GM21367 (cell line): Measurements from ENCODE around the gene MAP4K1.
"Not testable (repeated sequence)": the region's sequence is repeated elsewhere in the genome, so short reads cannot be mapped to it uniquely, and the experiment has no call there.

ENCODE experiments used
- ATAC-seq: cut with Tn5 transposase; IDR thresholded peaks from one replicate; pipeline ENCODE4 v1.9.1; 2021; ENCODE audit not compliant: unreplicated experiment

Gene MAP4K1

GRCh38 chr19:38653028-38653571 lies 35.3 kb upstream of the MAP4K1 start:
- no peak for ATAC-seq

DNA sequence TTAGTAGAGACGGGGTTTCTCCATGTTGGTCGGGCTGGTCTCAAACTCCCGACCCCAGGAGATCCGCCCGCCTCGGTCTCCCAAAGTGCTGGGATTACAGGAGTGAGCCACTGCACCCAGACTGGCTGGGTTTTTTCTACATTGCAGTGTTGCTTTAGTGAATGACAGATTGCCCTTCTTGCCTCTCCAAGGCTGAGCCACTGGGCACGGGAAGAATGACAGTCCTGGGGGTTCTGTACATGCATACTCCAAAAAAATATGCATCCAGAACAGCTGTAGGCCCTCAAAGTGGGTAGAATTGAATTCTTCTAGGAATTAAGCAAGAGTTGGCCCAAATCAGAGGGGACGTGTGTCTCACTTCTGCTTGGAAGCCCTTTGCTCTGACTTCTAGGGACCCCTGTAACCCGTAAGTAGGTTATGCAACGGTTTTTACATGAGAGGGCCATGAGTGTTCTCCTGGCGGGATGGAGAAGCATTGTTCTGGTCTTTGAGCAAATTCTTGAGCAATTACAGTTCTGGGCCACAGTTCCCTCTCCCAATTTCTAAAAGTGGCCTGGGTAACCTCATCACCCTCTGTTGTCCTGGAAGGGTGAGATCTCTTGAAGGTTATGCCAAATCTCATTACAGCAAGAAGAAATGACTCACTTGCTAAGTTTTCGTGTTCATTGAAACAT lies 33.3 kb upstream of the MAP4K1 start:
- no peak for ATAC-seq

DNA sequence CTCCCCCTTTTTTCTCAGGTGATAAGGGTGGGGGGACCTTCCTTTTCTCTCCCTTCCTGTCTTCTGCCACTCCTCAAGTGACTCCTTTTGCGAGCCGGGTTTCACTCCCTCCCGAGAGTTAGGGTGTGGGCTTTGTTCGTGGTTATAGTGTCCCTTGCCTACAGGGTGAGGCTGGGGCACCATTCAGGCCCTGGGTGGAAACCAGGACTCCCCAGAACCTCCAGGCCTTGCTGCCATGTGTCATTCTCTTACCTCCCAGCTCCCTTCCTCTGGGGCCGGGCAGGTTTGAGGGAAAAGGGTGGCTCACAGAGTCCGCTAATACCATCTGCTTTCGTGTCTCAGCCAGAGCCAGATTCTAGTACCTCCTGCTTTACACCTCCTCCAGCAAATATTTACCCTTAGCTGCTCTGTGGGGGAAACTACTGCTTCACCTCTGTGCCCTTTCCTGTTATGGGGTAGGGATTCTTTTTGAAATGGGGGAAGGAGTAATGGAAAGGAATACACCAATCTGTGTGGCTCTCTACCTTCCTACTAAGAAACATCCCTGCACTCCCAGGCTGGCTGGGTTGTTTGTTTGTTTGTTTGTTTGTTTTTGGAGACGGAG lies 32.5 kb upstream of the MAP4K1 start:
- ATAC-seq = no peak

GRCh38 chr19:38649305-38650171 lies 31.8 kb upstream of the MAP4K1 start:
- ATAC-seq = no peak

GRCh38 chr19:38648769-38649304 lies 31.1 kb upstream of the MAP4K1 start:
- ATAC-seq = no peak

DNA sequence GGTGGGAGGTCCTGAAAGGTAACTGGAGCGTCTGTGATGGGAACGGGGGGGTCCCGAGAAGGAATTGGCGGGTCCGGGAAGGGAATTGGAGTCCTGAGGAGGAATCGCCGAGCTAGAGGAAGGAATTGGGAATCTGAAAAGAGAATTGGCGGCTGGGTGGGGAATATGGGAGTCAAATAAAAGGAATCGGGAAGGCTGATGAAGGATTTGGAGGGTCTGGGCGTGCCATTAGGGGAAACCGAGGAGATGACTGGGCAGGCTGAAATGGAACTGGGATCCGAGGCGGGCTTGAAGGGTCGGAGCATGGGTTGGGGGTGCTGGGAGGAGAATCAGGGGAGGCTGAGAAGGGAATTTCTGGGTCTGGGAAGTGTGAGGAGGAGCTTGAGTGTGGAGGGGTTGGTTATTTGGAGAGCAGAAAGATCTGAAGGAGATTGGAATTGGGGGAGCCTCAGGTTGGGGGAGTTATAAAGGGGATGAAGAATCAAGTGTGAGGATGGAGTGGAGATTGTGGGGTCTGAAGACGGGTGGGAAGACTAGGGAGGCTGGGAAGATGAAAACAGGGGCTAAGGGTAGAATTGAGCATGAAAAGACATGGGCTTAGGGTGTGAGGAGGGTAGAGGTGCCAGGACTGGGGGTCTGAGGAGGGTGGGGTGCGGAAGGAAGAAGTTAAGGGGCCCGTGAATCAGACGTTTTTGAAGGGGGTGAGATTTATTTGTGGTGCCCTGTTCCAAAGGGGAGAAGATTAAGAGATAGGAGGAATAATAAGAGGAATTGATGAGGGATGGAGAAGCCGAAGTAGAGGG lies 30.4 kb upstream of the MAP4K1 start:
- no peak for ATAC-seq

GRCh38 chr19:38647368-38647965 lies 29.7 kb upstream of the MAP4K1 start, which contains the start of gene ACTN4:
TSS of gene ACTN4 (plus strand) at chr19:38647649. CDS start at chr19:38647746, 97 bp downstream.
- ATAC-seq = peak; percentile 75

DNA sequence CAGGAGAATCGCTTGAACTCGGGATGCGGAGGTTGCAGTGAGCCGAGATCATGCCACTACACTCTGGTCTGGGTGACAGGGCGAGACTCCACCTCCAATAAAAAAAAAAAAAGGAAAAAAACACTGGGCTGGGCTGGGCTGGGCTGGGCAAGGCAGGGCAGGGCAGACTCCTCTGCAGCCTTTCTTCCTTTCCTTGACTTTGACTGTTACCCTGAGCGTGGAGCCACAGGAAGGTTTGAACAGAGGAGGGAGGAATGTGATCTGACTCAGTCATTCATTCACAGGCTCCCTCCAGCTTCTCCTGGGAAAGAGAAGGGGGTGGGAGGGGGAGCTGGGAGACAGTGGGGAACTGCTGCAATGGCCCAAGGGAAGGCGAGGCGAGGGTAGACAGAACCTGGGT lies 27.0 kb upstream of the MAP4K1 start:
- no peak for ATAC-seq

- no peak for ATAC-seq
These were observed 24.4 kb upstream of the MAP4K1 start for GRCh38 chr19:38642176-38642575.

GRCh38 chr19:38640368-38640767 lies 22.6 kb upstream of the MAP4K1 start:
- ATAC-seq = no peak

DNA sequence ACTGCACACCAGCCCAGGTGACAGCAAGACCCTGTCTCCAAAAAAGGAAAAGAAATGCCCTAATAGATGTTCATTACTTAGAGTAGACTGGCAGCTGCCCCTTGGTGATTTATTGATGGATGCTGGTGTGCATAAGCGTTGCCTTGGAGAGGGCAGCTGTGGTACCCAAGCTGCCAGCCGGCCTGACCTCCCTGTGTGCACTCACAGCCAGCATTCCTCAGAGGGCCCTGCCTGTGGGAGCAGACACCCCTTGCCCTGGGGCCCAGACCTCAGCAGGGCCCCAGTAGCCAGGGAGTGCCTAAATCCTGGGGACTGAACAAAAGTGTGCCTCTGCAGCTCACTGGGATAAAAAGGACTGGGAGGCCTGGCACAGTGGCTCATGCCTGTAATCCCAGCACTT lies 21.9 kb upstream of the MAP4K1 start:
- ATAC-seq = no peak

GRCh38 chr19:38638461-38638860 lies 20.7 kb upstream of the MAP4K1 start:
- ATAC-seq = no peak

DNA sequence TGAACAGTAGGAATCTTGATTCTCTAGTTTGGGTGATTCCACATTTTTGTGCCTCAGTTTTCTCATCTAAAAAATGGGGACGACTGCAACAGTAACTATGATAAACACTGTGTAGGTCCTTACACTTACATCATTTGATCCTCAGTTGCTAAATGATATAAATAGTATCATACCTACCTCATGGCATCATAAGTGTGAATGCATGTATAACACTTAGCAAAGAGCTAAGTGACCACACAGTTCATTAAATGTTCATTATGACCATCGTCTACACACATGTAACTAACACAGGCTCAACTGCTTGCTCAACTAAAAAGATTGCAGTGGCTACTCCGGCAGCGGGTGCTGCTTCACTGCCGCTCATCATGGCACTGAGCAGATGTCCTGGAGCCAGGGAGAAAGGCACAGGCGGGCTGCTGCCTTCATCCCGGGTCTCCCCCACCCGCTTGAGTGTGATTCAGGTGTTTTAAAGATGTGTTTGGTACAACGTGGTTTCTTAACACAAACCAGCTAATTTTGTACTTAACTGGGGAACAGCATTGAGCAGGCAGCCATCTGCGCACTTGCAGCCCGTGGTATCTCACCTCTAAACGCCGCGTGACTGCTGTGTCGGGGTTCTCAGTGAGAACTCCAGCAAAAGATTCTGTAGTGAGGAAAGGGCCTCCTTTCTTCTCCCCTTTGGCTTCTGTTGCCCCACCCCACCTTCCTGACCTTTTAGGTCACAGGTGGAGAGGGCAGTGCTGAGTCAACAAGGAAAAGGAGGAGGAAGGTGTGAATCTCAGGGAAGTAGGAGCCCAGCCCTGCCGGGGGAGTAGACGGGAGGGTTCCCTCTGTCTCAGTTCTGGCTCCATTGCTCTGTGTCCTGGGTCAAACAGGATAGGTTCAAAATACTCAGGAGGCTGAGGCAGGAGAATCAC lies 18.0 kb upstream of the MAP4K1 start:
- ATAC-seq = no peak

GRCh38 chr19:38634757-38635482 lies 17.2 kb upstream of the MAP4K1 start:
- ATAC-seq = no peak

DNA sequence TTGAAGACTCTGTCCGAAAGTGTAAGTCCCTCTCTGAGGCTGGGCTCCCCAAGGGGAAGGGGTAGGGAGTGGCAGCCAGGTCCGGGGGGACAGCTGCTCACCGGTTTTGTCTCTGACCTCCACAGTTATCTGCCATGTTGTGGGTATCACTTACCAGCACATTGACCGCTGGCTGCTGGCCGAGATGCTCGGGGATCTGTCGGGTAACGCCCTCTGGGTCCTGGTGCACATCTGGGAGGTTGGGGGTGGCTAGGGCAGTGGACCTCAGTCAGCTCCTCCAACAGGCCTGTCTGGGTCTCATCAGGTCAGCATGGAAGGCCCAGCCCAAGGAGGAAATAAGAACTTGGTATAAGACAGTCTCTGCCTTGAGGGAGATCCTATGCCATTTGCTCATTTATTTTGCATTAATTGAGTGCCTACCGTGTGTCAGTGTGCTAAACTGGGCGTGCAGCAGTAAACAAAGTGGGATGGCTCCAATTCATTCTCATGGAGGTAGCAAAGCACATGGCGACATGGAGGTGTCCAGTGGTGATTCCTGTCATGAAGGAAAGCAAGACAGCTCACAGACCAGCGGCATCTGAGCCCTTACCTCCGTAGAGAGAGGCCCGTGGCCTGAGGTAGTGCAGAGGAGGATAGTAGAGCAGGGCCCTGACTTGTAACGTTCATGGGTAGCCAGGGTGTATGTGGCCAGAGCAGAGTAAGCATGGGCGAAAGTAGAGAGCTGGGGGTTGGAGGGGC lies 14.9 kb upstream of the MAP4K1 start:
- no peak for ATAC-seq

DNA sequence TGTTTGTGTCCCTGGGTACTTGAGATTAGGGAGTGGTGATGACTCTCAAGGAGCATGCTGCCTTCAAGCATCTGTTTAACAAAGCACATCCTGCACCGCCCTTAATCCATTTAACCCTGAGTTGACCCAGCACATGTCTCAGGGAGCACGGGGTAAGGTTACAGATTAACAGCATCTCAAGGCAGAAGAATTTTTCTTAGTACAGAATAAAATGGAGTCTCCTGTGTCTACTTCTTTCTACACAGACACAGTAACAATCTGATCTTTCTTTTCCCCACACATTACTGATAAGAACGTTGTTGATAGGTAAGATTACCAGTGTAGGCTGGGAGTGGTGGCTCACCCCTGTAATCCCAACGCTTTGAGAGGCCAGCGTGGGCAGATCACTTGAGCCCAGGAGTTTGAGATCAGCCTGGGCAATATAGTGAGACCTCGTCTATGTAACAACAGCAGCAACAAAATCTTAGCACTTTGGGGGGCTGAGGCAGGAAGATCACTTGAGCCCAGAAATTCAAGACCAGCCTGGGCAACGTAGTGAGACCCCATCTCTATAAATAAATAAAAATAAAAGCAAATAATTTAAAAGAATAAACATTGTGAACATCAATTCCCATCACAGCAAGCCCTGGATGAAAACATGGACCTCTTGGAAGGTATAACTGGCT lies 14.2 kb upstream of the MAP4K1 start:
- not testable (repeated sequence) for ATAC-seq

- not testable (repeated sequence) for ATAC-seq
These were observed 13.5 kb upstream of the MAP4K1 start for GRCh38 chr19:38631301-38631700.
